Heart right ventricle (tissue), 16 donors: Measurements from ENCODE around the gene FHIT. TPM values are rescaled to one million over a fixed set of nuclear protein-coding genes. Genes with fewer than 3 reads are reported as not detected.

ENCODE experiments used
- ATAC-seq, 8 donors: fragments of 200-7000 bp; cut with Tn5 transposase; one replicate each; pipeline ENCODE4 v1.9.1; 2020; ENCODE audit warnings: mild to moderate bottlenecking in 8 of 8, moderate library complexity in 8 of 8, moderate number of reproducible peaks in 1 of 8
- DNase-seq, 2 donors: peaks; one replicate each; pipeline ENCODE4 v3.0.0-alpha.2; 2020
- H3K27ac ChIP-seq, 10 donors: fragments of 200-600 bp; sonication (generic) in 2 of 10; one replicate each; pipeline versions ENCODE4 v1.5.0 to v1.8.0; 2020 to 2022; ENCODE audit warnings: mild to moderate bottlenecking in 3 of 10
- H3K27me3 ChIP-seq, 7 donors: fragments of 200-600 bp; one replicate each; pipeline ENCODE4 v1.8.0; 2021 to 2022; ENCODE audit warnings: mild to moderate bottlenecking in 2 of 7
- H3K36me3 ChIP-seq, 9 donors: fragments of 200-600 bp; sonication (generic) in 1 of 9; one replicate each; pipeline versions ENCODE4 v1.5.0 to v1.8.0; 2020 to 2022; ENCODE audit warnings: mild to moderate bottlenecking in 2 of 9
- H3K4me1 ChIP-seq, 9 donors: fragments of 200-600 bp; sonication (generic) in 1 of 9; one replicate each; pipeline versions ENCODE4 v1.5.0 to v1.8.0; 2020 to 2022; ENCODE audit warnings: mild to moderate bottlenecking in 4 of 9
- H3K4me3 ChIP-seq, 10 donors: fragments of 200-600 bp; sonication (generic) in 2 of 10; one replicate each; pipeline versions ENCODE4 v1.5.0 to v1.8.0; 2020 to 2022; ENCODE audit warnings: mild to moderate bottlenecking in 7 of 10, moderate library complexity in 2 of 10
- H3K9me3 ChIP-seq, 11 donors: fragments of 200-600 bp in 10 of 11; sonication (generic) in 2 of 11; one replicate each; pipeline versions ENCODE4 v1.5.0 to v1.8.0; 2013 to 2022; ENCODE audit warnings: mild to moderate bottlenecking in 2 of 11, control low read depth in 1 of 11, moderate library complexity in 1 of 11
- CTCF ChIP-seq, 9 donors: fragments of 200-600 bp; sonication (generic) in 2 of 9; IDR thresholded peaks; one replicate each; pipeline versions ENCODE4 v1.5.0 to v1.8.0; 2021 to 2022; ENCODE audit warnings: antibody characterized with exemption in 9 of 9, mild to moderate bottlenecking in 5 of 9, moderate library complexity in 1 of 9
- WGBS, 2 donors: extraction: QIAGEN DNeasy Blood & Tissue Kit; methylation state at CpG; one replicate each; pipeline ENCODE4 v1.1.7; 2013; ENCODE audit warnings: inconsistent platforms in 1 of 2; 5-methylcytosine and 5-hydroxymethylcytosine counted together
- intact Hi-C, 10 donors: fragments of 100-400 bp; cut with DNase I; formaldehyde crosslinking; loops; one replicate each; pipeline versions ENCODE4 v1.11.1 to v1.14.2; 2022
- polyA plus RNA-seq, 2 donors: library from polyadenylated mRNA; stranded (reverse); fragments of 200-250 nt; gene quantifications; one replicate each; pipeline ENCODE4 v1.2.3, GENCODE V29; 2013
- total RNA-seq, 10 donors: library from RNA; stranded (reverse); fragmentation: NEBNext Ultra II Directional in 3 of 10; extraction: Animal tissue kit (Norgen Biotek cat#: 25700) in 3 of 10; gene quantifications; one replicate each; pipeline versions ENCODE4 v1.2.1 to v1.2.4, GENCODE V29; 2021 to 2023
- donor health status: Arrhythmogenic right ventricular cardiomyopathy.
- donor health status: ischemic (EF 13 %, LVEDD 7.1; RV severe dilation, severe dysfunction).
- donor health status: healthy with polysubstance abuse.
- donor health status: DM: no; HTN: yes; CAD: no.
- donor health status: DM: no; HTN: no; CAD: no.
- donor health status: ischemic (EF 25% LVEDD 6.9; RV normal size, moderate dysfunction).
- donor health status: ischemic (EF 25% LVEDD 5.7; RV mildly dilated, moderate dysfunction).
- donor health status: healthy.
- donor health status: DM: yes; HTN: yes; CAD: no.
- donor health status: Ischemic cardiomyopathy.
- donor health status: ischemic (EF 35%, LVEDD 5.7; RV mildly dilated, moderate dysfunction).
- donor health status: nonischemic (EF 11% LVEDD 7.7; RV severe dilation, severe dysfunction).
- donor health status: DM: yes; HTN: yes; CAD: no.
- donor health status: PGD.
- donor health status: ischemic (EF 29% LVEDD 5.4; RV normal size, mild dysfunction).
- donor health status: nonischemic (EF 23%, LVEDD 6.1; RV moderate dilation, normal function).

Gene FHIT
- total and polyA plus RNA-seq, 12 donors, result 4.7 to 25.5 (median 18.3) TPM

- no peak for ATAC-seq
- no peak overlapping the region for H3K4me3 ChIP-seq
- 79 to 94% methylated on average over 2 of the region's 2 CpGs for WGBS, 2 donors
- no peaks in the 10 kb centered on the region for H3K36me3 ChIP-seq
- no peaks in the 10 kb centered on the region for H3K4me1 ChIP-seq
- no peak for DNase-seq
- intact Hi-C loops, result no loop called here
- H3K27ac ChIP-seq, result no peak overlapping the region
- no peak for TF ChIP-seq CTCF (IDR thresholded peaks at IDR 0.05)
- no peaks in the 10 kb centered on the region for H3K9me3 ChIP-seq
- no peaks in the 10 kb centered on the region for H3K27me3 ChIP-seq
Observed at GRCh38 chr3:60276615-60277014, 974.6 kb downstream of the FHIT start.

- no peaks in the 10 kb centered on the region for H3K27me3 ChIP-seq
- intact Hi-C loops, result no loop called here
- ATAC-seq (no peak), DNase-seq (no peak)
- no peak overlapping the region for H3K27ac ChIP-seq
- H3K36me3 ChIP-seq, result no peaks in the 10 kb centered on the region
- H3K9me3 ChIP-seq, result no peaks in the 10 kb centered on the region
- H3K4me3 ChIP-seq, result no peak overlapping the region
- TF ChIP-seq CTCF (IDR thresholded peaks at IDR 0.05), result no peak
- no peaks in the 10 kb centered on the region for H3K4me1 ChIP-seq
Observed at GRCh38 chr3:60274646-60275045, 976.6 kb downstream of the FHIT start.

- H3K27me3 ChIP-seq, result no peaks in the 10 kb centered on the region
- ATAC-seq, result no peak
Observed at GRCh38 chr3:60274098-60274497, 977.2 kb downstream of the FHIT start.

GRCh38 chr3:60269829-60270266 lies 981.4 kb downstream of the FHIT start:
- no peaks in the 10 kb centered on the region for H3K9me3 ChIP-seq
- intact Hi-C loops, result no loop called here
- H3K4me3 ChIP-seq, result no peak overlapping the region
- TF ChIP-seq CTCF (IDR thresholded peaks at IDR 0.05), result no peak
- WGBS, 2 donors, result 83 to 94% methylated on average over 7 of the region's 7 CpGs
- no peak overlapping the region for H3K27ac ChIP-seq
- H3K4me1 ChIP-seq, result no peaks in the 10 kb centered on the region
- ATAC-seq (no peak), DNase-seq (no peak)
- H3K27me3 ChIP-seq, result no peaks in the 10 kb centered on the region
- H3K36me3 ChIP-seq, result no peaks in the 10 kb centered on the region

More at GRCh38 chr3:60274098-60274497, 977.2 kb downstream of the FHIT start:
- Histone ChIP-seq H3K4me1 (no peaks in the 10 kb centered on the region), H3K27ac (no peak overlapping the region), H3K36me3 (no peaks in the 10 kb centered on the region), H3K9me3 (no peaks in the 10 kb centered on the region), H3K4me3 (no peak overlapping the region)
- no peak for TF ChIP-seq CTCF (IDR thresholded peaks at IDR 0.05)
- intact Hi-C loops, result no loop called here
- WGBS, 2 donors, result 78 to 83% methylated on average over 2 of the region's 2 CpGs
- no peak for DNase-seq

- no peak overlapping the region for H3K27ac ChIP-seq
- ATAC-seq (no peak), DNase-seq (no peak)
- H3K9me3 ChIP-seq, result no peaks in the 10 kb centered on the region
- no peaks in the 10 kb centered on the region for H3K36me3 ChIP-seq
- H3K27me3 ChIP-seq, result no peaks in the 10 kb centered on the region
- 61 to 73% methylated on average over 1 of the region's 1 CpG for WGBS, 2 donors
- intact Hi-C loops, result no loop called here
- no peak for TF ChIP-seq CTCF (IDR thresholded peaks at IDR 0.05)
- no peak overlapping the region for H3K4me3 ChIP-seq
- no peaks in the 10 kb centered on the region for H3K4me1 ChIP-seq
Observed at GRCh38 chr3:60269377-60269776, 981.9 kb downstream of the FHIT start.
